Fibroblast of villous mesenchyme (primary cell): ENCODE data around the gene PARD3. TPM values are rescaled to one million over a fixed set of nuclear protein-coding genes. Genes with fewer than 3 reads are reported as not detected.
A peak's percentile ranks its signal among the peaks of the same experiment; 100 is the strongest.

Experiments used
- DNase-seq: peaks from one replicate; pipeline ENCODE4 v3.0.0-alpha.2; 2010; ENCODE audit warnings: low read depth
- H3K4me3 ChIP-seq: 2 replicates; pipeline ENCODE4 v1.5.1; 2011; ENCODE audit warnings: low read depth, mild to moderate bottlenecking, low read length
- CTCF ChIP-seq: IDR thresholded peaks from 2 replicates; pipeline ENCODE4 v1.5.1; 2012; ENCODE audit warnings: low read depth, mild to moderate bottlenecking, low read length; ENCODE audit not compliant: insufficient read depth
- total RNA-seq: library from RNA; depleted of rRNA; stranded (reverse); fragments of >200 nt; gene quantifications from 2 replicates; pipeline ENCODE4 v1.2.3, GENCODE V29; 2012

PARD3 gene
- total RNA-seq, 1 donor = 44.0 TPM

GRCh38 chr10:34160595-34160994, 654.5 kb downstream of the PARD3 start:
- no peak for DNase-seq
- TF ChIP-seq CTCF = no peak
- no peak overlapping the region for H3K4me3 ChIP-seq

DNA sequence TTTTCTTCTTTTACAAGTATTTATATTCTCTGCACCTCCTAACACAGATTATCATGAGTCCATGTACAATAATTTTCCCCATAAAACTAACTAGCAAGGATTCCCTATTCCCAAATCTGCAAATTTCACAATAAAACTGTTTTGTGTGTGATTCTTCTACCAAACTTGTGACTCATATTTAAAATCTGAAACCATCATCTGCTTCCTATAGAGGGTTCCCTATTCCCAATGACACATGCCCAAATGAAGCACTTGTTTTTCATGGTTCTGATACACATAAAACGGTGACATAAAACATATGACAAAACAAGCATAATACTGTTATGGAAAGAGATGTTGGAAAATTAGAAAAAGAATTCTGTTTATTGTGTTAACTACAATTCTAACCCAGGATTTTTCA, 657.6 kb downstream of the PARD3 start:
- no peak for TF ChIP-seq CTCF
- peak; percentile 64 for DNase-seq
- no peak overlapping the region for H3K4me3 ChIP-seq

GRCh38 chr10:34156781-34157425, 658.2 kb downstream of the PARD3 start:
- no peak overlapping the region for H3K4me3 ChIP-seq
- peak; percentile 18 for TF ChIP-seq CTCF

DNA sequence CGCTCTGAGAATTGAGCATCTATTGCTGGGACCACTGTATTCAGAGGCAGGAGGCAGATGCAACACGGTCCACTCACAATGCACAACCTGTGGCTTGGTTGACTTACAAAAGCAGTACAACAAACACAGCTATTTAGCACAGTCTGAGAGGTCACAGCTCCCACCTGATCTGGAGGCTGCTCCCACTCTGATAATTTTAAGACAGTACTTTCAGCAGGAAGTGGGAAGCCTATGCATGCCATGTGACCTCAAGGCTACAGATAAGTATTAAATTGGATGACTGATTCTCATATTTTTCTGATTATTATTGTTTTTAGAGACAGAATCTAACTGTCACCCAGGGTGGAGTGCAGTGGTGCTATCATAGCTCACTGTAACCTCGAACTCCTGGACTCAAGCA, 659.3 kb downstream of the PARD3 start:
- no peak for DNase-seq
- no peak for TF ChIP-seq CTCF
- no peak overlapping the region for H3K4me3 ChIP-seq

More at GRCh38 chr10:34156781-34157425, 658.2 kb downstream of the PARD3 start:
- DNase-seq = peak; percentile 72

DNA sequence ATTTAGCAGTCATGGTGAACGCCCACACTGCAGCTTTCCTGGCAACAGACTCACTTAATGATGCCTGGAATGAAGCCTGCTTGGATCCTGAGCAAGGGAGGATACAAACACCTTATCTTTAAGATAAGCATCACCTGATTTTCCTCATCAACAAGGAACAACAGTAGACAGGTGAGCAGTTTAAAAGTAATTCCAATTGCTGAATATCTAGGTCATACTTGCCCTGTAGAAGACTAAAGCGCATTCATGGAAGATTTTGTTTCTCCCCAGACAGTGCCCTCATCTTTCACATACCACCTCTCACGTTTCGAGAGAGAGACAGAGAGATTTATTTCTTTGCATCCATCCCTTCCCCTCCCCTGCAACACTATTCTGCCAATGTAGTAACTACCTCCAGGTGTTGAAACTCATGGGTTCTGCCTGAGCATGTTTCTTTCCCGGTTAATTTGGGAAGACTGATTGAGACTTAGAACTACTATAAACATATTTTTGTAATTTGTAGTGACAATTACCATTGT, 660.7 kb downstream of the PARD3 start:
- no peak for TF ChIP-seq CTCF
- no peak overlapping the region for H3K4me3 ChIP-seq
- DNase-seq = no peak

- no peak for TF ChIP-seq CTCF
Observed at GRCh38 chr10:34153663-34154382, 661.3 kb downstream of the PARD3 start.

More at GRCh38 chr10:34153663-34154382, 661.3 kb downstream of the PARD3 start:
- no peak for DNase-seq
- no peak overlapping the region for H3K4me3 ChIP-seq
